HG03432 (cell line): ENCODE results near the gene RGP1.

ENCODE experiments used
- ATAC-seq: cut with Tn5 transposase; IDR thresholded peaks from one replicate; pipeline ENCODE4 v1.9.1; 2021; ENCODE audit warnings: mild to moderate bottlenecking, moderate library complexity; ENCODE audit not compliant: unreplicated experiment

Gene RGP1

GRCh38 chr9:35798658-35799374 is 49.7 kb downstream of the RGP1 start:
- peak; percentile 62 for ATAC-seq

GRCh38 chr9:35800530-35800929 is 51.4 kb downstream of the RGP1 start:
- ATAC-seq, result no peak

- ATAC-seq, result no peak
Measured at GRCh38 chr9:35801328-35802128, 52.4 kb downstream of the RGP1 start.

- no peak for ATAC-seq
Measured at GRCh38 chr9:35806101-35806500, 57.0 kb downstream of the RGP1 start.
